Stimulated activated CD8-positive, alpha-beta memory T cell treated with anti-CD3 and anti-CD28 coated beads, Interleukin-4, amount 100 ng/mL, for 4 hours (primary cell): Measurements from ENCODE around the gene CACNB4.
"Not testable (repeated sequence)": the region's sequence is repeated elsewhere in the genome, so short reads cannot be mapped to it uniquely, and the experiment has no call there.

Experiments used
- DNase-seq, 2 donors: peaks; one replicate each; pipeline ENCODE4 v3.0.0-alpha.2; 2020; ENCODE audit warnings: low read depth in 2 of 2, low spot score in 1 of 2

Gene CACNB4

DNA sequence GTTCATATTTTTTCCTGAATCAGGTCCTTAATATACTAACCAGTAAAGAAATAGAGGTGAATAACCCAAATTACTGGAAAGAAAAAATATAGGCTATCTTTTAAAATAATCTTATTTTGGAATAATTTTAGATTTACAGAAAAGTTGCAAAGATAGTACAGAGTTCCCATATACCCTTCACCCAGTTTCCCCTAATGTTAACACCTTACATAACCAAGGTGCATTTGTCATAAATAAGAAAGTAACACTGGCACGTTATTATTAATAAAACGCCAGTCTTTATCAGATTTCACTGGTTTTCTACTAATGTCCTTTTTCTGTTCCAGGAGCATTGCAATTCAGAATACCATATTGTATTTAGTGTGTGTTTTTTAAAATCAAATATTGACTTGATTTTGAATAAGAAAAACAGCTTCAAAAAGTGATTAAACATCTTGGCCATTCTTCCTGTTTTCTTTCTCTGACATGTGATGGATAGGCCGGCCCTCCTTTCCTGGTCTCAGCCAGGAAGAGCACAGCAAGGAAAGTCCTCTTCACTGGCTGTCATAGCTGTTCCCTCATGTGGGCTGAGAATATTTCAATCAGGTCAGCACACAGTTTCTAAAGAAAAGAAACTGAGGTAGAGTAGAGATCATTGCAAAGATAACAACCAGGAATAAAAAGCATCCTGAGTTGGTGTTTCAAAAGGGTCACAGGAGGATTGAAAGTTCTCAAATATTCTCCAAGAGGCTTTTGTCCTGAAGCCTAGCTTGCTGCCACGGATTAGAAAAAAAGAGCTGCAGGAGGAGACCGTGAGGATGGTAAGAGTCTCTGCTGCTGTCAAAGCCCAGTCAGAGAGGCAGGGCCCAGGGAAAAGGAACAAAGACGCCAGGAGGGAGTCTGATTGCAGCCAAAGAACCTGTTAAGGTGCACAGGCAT is 191.3 kb downstream of the CACNB4 start:
- no peak for DNase-seq

DNA sequence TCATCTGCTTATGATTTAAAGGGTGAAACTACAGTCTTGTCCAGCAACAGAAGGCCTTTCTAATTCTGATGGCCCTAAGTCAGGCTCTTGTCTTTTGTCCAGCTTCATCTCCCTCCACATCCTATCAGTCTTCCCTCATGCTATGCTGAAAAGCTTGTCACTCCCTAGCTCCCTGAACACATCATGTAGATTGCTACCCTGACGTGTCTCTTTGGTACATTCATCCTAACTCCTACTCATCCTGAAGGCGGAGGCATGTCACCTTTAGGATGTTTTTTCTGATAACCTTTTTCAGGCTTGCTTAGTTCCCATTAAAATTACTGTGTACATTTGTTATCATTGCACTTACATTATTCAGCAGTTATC is 192.2 kb downstream of the CACNB4 start:
- no peak for DNase-seq

DNA sequence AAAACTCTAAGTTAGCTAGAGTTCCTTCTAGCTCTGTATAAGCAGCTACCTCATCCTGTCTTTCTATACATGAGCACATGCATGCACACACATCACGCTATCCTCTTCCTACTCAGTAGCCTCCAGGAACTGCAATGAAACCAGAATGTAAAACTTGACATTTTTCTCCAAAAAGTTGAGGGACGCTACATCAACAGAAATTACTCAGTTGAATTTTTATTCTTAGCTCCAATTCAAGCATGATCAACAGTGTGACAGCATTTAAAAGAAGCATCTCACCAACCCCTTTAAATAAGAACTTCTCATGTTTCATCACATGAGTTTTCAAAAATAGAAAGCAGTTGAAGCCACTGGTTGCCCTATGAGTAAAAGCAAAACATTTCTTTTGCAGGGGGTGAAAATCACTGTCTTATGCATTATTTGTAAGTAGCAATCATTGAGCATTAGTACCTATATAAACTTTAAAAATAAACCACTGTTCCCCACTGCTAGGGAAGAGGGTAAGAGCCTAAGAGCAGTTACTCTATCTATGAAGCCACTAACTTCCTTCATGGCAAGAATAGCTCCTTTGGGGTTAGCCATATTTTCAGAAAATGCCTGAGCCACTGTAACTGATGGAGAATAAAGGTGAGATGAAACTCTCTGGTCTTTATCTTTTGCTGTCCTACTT is 192.7 kb downstream of the CACNB4 start:
- DNase-seq = no peak

DNA sequence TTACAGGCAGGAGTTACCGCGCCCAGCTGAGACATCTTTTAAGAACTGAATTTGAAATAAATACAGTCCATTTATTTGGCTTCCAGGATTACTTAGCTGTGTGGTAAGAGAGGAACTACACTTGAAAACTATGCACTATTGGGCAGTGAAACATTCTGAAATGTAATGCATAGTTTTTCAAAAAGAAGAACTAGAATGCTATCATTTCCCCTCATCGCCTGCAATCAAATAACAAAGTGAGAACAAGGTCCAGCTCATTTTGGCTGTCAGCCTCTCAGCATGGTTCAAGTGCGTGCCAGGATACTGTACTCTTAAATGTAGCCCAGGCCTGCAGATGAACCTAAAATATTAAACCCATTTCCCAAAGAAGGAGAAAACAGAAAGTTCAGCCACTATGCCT is 194.0 kb downstream of the CACNB4 start:
- DNase-seq = no peak

DNA sequence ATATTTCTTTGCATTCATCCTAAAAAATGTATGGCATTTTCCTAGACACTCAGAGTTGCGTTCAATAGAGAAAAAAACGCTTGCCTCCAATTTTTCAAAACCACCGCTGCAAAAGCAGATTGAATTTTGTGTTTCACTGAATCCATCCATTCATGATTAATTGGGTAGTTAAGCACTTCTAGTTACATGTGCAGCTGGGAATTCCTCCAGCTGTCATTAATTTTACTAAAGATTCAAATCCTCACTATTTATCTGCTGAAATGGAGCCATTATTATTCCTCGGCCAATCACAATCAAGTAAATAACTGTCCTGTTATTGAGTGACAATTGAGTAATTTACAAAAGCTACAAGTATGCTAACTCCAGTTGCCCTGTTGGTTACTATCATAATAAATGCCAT is 194.8 kb downstream of the CACNB4 start:
- no peak for DNase-seq

DNA sequence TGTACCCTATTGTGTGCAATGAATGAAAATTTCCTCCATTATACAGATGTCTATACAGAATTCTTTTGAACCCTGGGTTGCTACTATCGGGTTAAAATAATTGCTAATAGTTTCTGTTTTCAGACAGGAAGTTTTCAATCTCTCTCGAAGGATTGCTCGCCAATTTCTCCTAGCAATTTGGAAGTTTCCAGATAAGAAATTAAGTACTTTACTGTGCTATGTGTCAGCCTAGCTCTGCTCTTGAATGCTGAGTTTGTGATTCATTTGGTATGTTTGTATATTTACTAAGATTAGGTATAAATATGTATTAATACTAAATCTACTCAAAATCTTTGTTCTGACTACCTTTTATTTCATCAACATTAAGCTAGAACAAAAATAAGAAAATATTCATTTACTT is 196.0 kb downstream of the CACNB4 start:
- no peak for DNase-seq

DNA sequence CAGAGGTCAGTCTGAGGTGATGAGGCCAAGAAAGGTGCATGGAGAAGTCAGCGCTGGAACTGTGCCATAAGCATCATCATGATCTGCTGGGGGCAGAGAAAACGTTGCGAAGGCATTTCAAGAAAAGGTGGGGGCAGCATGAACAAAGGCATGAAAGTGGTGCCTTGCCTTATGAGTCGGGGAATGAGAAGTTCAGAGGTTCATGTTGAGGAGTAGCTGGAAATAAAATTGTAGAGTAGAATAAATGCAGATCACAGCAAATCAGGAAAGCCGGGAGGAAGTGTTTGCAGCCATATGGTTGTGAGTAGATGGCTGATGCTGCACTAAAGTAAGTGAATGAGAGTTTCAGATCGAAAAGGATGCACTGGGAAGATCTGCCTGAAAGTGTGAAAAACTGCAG is 198.5 kb downstream of the CACNB4 start:
- DNase-seq = no peak

DNA sequence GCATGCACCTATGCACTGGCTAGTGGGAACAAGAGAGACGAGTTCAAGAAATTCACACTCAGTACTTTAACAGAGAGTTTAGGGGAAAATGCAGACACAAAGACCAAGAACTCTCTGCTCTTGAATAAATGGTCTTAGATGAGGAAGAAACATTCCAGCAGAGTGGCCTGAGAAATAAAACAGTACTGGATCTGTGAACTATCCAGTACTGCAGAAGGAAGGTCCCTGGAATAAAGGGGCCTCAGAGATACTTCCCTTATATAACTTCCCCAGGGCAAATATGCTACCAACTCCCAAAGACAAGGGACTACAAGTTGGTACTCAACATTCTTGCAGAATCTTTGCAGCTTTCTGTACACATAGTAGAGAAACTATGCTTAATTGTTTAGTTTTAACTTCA is 199.7 kb downstream of the CACNB4 start:
- no peak for DNase-seq

DNA sequence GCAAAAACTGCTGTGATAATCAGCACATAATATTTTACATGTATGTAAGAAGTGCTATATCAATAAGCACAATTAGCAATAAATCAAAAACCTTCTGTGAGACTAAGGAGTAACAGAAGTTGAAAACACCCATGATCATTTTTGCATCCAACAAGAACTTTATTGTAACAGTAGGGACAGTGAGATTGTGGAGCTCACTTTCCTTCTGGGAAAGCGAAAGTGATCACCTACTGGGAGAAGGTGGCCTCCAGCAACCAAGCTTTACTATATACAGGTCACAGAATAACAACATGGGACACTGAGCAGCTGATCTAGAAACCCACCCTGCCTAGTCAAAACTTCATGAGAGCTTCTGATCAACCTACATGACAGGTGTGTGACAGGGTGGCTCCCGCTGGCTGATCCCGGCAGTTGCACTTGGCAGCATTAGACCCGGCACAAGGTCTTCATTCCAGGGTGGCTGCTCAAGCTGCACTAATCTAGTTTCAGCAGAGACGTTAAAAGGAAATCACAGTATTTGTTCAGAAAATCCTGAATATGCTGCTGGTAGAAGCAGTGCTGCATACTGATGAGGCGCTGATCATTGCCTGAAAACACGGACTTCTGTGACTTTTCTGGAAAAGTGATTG is 207.2 kb downstream of the CACNB4 start:
- DNase-seq = no peak

DNA sequence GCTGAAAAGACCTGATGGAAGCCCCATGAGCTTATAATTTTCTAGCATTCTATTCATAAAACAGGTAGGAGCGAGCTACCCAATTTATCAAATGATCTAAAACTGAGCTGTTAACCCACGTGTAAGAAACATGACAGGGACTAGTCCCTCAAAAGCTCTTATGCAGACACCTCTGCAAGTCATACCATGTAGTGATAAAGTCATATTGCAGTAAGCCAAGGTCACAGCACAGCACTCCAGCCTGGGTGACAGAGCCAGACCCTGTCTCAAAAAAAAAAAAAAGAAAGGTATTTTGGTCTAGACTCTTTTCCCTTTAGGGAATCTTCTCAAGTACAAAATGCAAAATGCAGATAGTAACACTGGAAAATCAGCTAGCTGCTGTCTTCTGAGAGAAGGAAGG is 211.7 kb downstream of the CACNB4 start:
- no peak for DNase-seq

DNA sequence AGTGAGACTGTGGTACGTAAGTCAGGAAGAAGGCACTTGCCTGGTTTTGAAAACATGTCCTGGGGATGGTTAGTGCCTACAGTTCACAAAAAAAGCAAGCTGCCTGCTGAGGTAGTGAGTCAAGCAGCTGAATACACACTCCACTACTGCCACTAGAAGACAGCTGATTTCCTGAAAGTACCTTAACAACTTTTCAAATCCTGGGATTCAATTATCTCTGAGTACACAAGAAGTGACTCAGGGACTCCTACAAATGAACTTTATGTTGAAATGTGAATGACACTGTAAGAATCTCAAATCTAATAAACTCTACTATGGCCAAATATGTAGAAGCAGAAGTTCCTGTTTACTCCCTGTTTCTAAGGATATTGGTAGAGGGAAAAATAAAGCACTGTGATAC is 212.6 kb downstream of the CACNB4 start:
- no peak for DNase-seq

DNA sequence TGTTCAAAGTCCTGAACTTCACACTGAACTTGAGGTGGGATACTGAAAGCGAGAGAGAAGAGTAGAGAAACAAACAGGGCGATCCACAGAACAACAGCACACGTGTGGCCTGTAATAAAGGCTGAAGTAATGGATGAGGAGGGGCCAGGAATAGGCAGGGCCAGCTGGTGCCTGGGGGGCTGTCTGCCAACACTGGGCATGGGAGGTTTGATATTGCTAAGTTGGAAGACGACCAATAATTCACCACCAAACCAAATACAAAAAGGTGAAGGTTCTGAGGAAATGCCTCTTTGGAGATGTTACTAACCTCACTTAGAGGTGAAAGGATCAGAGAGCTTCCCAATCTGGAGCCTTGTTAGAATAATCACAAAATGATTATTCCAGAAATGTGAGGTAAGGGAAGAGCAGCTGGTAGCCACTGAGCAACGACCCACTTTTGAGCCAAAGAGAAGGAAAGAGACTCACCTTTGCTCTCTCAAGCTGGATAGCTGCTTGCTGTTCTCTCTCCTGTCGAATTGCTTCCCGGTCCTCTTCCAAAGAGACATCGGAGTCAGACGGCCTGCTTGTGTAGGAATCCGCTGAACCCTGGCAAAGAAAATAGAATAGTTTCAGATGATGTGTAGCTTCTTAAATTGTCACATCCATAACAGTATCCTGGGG is 215.9 kb downstream of the CACNB4 start:
- no peak for DNase-seq

DNA sequence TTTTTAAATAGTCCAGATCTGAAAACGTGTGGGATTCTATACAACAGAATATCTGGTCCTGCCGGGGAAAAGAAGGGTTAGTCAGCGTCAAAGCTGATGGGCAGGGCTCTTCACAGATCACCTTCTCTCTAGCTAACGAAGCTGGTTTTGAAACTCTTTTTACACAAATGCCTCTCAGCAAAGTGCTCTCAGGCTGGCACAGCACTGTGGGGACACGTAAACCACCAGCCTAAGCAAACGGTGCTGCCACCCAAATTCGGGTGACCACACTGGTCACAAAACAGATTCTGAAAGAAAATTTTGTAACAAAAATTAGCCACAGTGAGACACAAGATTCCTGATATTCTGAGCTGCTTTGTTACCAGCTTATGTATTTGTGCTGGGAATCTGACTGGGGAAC is 217.5 kb downstream of the CACNB4 start:
- no peak for DNase-seq

DNA sequence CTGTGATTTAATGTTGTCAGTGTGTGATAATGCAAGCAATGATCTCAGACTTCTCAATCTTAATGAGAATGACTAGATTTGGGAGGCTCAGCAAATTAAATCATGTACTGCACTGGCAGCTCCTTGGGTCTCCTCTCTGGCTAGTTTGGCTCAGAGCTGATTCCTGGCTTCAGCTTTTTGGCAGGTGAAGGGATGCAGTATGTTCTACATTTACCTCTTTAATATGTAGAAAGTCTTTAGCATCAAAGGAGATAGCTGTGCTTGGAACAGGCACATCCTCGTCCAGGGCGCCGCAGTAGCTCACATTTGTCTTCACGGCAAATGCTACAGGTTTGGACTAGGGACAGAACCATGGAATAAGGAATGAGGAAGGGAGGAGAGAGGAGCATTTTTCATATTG is 218.3 kb downstream of the CACNB4 start:
- DNase-seq = no peak

DNA sequence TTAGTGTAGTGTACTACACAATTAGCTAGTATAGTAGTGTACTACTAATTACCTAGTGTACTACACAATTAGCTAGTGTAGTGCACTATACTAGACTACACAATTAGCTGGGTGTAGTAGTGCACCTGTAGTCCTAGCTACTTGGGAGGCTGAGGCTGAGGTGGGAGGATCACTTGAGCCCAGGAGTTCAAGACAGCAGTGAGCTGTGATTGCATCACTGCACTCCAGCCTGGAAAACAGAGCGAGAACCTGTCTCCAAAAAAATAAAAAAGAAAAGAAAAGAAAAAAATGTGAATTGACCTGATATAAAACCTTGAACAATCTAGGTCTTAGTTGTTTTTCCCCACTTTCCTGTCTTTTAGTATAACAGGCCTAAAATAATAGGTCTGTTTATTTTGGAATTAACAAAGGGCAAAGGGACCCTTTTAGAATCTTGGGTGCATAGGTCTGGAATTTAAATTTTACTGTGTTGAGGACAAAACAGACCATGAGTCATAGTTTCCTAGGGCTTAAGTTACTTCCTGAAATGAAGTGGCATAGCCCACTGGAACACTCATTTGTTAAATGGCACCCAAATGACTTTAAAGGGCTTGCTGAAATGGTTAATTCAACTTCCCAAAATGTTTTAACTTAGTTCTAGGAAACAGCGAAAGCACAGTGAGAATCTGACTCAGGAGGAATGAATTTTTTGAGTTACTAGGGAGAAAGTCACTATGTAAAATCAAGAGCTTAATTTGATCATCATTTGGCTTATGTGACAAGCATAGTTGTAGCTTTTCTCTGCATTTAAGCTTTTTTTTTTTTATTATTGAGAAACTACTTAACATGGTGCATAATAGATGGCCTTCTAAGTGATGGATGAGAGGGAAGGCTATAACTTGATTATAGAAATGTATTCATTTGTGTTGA is 219.9 kb downstream of the CACNB4 start:
- DNase-seq = no peak

DNA sequence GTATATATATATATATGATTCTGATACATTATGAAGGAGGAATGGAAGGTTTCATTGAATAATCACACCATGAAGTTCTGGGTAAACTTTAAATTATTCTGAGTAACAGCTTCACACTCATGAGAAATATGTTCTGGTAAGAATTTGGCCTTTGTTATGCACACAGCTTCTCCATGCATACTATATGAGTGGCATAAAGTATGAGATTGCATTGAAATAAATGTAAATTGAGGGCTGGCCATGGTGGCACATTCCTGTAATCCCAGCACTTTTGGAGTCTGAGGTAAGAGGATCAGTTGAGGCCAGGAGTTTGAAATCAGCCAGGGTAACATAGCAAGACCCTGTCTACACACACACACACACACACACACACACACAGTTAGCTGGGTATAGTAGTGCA is 220.6 kb downstream of the CACNB4 start:
- no peak for DNase-seq

DNA sequence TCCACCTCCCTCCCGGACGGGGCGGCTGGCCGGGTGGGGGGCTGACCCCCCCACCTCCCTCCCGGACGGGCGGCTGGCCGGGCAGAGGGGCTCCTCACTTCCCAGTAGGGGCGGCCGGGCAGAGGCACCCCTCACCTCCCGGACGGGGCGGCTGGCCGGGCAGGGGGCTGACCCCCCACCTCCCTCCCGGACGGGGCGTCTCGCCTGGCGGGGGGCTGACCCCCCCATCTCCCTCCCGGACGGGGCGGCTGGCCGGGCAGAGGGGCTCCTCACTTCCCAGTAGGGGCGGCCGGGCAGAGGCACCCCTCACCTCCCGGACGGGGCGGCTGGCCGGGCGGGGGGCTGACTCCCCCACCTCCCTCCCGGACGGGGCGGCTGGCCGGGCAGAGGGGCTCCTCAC is 223.2 kb downstream of the CACNB4 start:
- not testable (repeated sequence) for DNase-seq

DNA sequence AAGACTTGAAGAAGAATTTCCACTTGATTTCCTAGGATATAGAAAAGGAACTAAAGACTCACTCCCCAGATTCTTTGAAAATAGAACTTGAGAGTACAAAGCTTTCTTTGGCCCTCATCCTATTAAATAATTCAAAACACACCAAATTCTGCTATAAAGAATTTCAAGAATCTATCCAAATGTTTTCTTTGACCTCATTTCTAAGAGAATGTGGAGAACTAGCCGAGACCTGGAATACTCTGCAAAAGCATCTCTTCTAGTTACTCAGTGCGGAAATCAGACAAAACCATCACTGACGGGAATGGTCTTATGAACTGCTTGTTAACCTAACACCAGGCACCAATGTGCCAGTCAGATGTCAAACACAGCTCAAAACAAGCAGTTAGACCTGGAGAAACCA is 226.4 kb downstream of the CACNB4 start:
- DNase-seq = no peak

DNA sequence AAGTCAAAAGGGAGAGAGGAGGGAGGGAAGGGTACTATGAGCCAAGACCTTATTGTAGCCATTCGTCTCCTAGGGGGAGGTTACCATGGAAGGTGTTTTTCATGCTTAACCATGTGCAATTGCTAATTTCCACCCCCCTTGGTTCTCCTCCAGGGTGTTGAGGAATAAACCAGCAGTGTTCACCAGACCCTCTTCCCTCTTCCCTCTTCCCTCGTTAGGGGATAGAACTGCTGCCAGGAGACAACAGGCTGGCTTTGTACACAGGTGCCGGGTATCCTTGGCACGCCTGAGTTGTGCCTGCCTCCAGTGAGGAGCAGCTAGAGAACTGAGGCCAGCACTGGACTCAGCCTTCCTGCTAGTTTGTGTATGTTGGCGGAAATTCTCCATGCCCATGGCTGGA is 229.6 kb downstream of the CACNB4 start:
- DNase-seq = no peak

DNA sequence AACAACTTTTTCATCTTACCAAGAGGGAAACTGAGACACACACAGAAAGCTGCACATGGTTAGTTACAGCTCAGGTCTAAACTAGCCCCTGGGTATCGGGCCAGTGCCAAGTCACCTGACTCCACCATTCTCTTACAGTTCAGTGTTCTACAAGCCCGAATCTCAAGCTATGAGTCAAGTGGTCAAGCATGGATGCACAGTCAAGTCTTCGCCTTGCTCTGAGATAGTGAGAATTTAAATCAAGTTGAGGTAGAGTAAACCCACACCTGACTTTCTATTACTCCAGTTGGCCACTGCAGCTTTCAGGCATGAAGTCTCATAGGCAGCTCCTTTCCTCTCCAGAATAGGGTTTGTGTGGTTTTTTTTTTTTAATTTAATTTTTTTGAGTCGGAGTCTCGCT is 236.1 kb downstream of the CACNB4 start:
- no peak for DNase-seq

DNA sequence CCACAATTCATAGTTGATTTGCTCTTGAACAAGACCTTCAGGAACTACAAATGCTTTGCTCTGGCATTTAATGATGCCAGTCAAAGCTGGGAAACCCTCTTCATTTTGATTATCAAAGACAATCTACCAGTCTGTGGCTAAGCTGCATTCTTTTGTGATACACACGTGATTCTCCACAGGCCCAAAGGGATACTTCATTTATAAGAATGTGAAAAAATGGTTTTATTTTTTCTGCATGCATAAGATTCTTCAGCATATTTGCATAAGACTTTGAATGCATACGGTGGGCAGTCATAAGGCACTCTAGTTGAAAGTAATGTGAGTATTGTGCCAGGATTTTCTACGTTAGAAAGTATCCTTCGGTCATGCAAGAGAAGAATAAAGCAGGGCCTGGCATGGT is 237.7 kb downstream of the CACNB4 start:
- DNase-seq = no peak
